ENCODE data around the gene C1orf185. TPM values are rescaled to one million over a fixed set of nuclear protein-coding genes. Genes with fewer than 3 reads are reported as not detected.
"Not testable (repeated sequence)": the region's sequence is repeated elsewhere in the genome, so short reads cannot be mapped to it uniquely, and the experiment has no call there.

The C1orf185 gene
- total and polyA plus RNA-seq, 7 donors, result not detected

- Histone ChIP-seq H3K4me1 (no peaks in the 10 kb centered on the region), H3K27ac (no peak overlapping the region), H3K36me3 (ENCODE audit: insufficient read depth in 1 of 2, low read depth in 1 of 2) (no peaks in the 10 kb centered on the region), H3K4me3 (no peak overlapping the region), H3K27me3 (ENCODE audit: insufficient read depth in 3 of 3, low read length in 2 of 3) (peaks cover 0 to 5% (median 0%) of the 10 kb centered on the region in 3 donors), H3K9me3 (no peaks in the 10 kb centered on the region)
- DNase-seq (no peak), ATAC-seq (no peak)
- intact Hi-C loops (cut with DNase I), result no loop called here
- no peak for TF ChIP-seq CTCF (IDR thresholded peaks at IDR 0.05)
- 77 to 84% (median 82%) methylated on average over 2 of the region's 2 CpGs for whole genome bisulfite sequencing, 3 donors
Measured at GRCh38 chr1:51120629-51121028, 18.6 kb downstream of the C1orf185 start.

GRCh38 chr1:51127152-51127551 is 25.1 kb downstream of the C1orf185 start:
- H3K9me3 ChIP-seq; intact Hi-C loops (cut with DNase I); ATAC-seq; H3K27ac ChIP-seq; H3K4me1 ChIP-seq; H3K36me3 ChIP-seq (ENCODE audit: insufficient read depth in 1 of 2, low read depth in 1 of 2); DNase-seq; H3K4me3 ChIP-seq; H3K27me3 ChIP-seq (ENCODE audit: insufficient read depth in 3 of 3, low read length in 2 of 3): not testable (repeated sequence)
- 76 to 80% (median 80%) methylated on average over 7 of the region's 7 CpGs for WGBS, 3 donors

- no peaks in the 10 kb centered on the region for H3K36me3 ChIP-seq (ENCODE audit: insufficient read depth in 1 of 2, low read depth in 1 of 2)
- DNase-seq, result no peak
- H3K27me3 ChIP-seq (ENCODE audit: insufficient read depth in 3 of 3, low read length in 2 of 3), result no peaks in the 10 kb centered on the region
- no peaks in the 10 kb centered on the region for H3K4me1 ChIP-seq
- no peak overlapping the region for H3K27ac ChIP-seq
- no peak for TF ChIP-seq CTCF (IDR thresholded peaks at IDR 0.05)
- intact Hi-C loops (cut with DNase I), result no loop called here
- ATAC-seq, result no peak
- no peak overlapping the region for H3K4me3 ChIP-seq
- WGBS, 3 donors, result 62 to 74% (median 66%) methylated on average over 3 of the region's 3 CpGs
- peaks cover 15% of the 10 kb centered on the region for H3K9me3 ChIP-seq
Measured at GRCh38 chr1:51131185-51131584, 29.2 kb downstream of the C1orf185 start.

GRCh38 chr1:51133045-51133444 is 31.0 kb downstream of the C1orf185 start:
- TF ChIP-seq CTCF (IDR thresholded peaks at IDR 0.05), result no peak
- Histone ChIP-seq H3K27ac (no peak overlapping the region), H3K27me3 (ENCODE audit: insufficient read depth in 3 of 3, low read length in 2 of 3) (no peaks in the 10 kb centered on the region), H3K9me3 (peaks cover 15% of the 10 kb centered on the region), H3K4me3 (no peak overlapping the region), H3K36me3 (ENCODE audit: insufficient read depth in 1 of 2, low read depth in 1 of 2) (no peaks in the 10 kb centered on the region), H3K4me1 (no peaks in the 10 kb centered on the region)
- no peak for DNase-seq
- intact Hi-C loops (cut with DNase I), result no loop called here
- 85 to 92% (median 87%) methylated on average over 2 of the region's 2 CpGs for WGBS, 3 donors
- ATAC-seq, result no peak

- ATAC-seq; intact Hi-C loops (cut with DNase I); DNase-seq; H3K27me3 ChIP-seq (ENCODE audit: insufficient read depth in 3 of 3, low read length in 2 of 3); H3K36me3 ChIP-seq (ENCODE audit: insufficient read depth in 1 of 2, low read depth in 1 of 2); H3K4me1 ChIP-seq; H3K27ac ChIP-seq; H3K4me3 ChIP-seq: not testable (repeated sequence)
- H3K9me3 ChIP-seq, result peaks cover 12% of the 10 kb centered on the region
- 37 to 44% (median 42%) methylated on average over 2 of the region's 2 CpGs for WGBS, 3 donors
Measured at GRCh38 chr1:51137696-51138095, 35.7 kb downstream of the C1orf185 start.

- no peak for DNase-seq
- intact Hi-C loops (cut with DNase I), result no loop called here
- 59 to 64% (median 61%) methylated on average over 2 of the region's 2 CpGs for WGBS, 3 donors
- no peaks in the 10 kb centered on the region for H3K9me3 ChIP-seq
- ATAC-seq, result no peak
- H3K4me1 ChIP-seq, result no peaks in the 10 kb centered on the region
- H3K27me3 ChIP-seq (ENCODE audit: insufficient read depth in 3 of 3, low read length in 2 of 3), result no peaks in the 10 kb centered on the region
- H3K27ac ChIP-seq, result no peak overlapping the region
- H3K36me3 ChIP-seq (ENCODE audit: insufficient read depth in 1 of 2, low read depth in 1 of 2), result no peaks in the 10 kb centered on the region
- TF ChIP-seq CTCF (IDR thresholded peaks at IDR 0.05), result no peak
- H3K4me3 ChIP-seq, result no peak overlapping the region
Measured at GRCh38 chr1:51139474-51139873, 37.4 kb downstream of the C1orf185 start.

Data from psoas muscle (tissue), 8 donors.